ENCODE measurements around the gene MIDN.

MIDN gene

DNA sequence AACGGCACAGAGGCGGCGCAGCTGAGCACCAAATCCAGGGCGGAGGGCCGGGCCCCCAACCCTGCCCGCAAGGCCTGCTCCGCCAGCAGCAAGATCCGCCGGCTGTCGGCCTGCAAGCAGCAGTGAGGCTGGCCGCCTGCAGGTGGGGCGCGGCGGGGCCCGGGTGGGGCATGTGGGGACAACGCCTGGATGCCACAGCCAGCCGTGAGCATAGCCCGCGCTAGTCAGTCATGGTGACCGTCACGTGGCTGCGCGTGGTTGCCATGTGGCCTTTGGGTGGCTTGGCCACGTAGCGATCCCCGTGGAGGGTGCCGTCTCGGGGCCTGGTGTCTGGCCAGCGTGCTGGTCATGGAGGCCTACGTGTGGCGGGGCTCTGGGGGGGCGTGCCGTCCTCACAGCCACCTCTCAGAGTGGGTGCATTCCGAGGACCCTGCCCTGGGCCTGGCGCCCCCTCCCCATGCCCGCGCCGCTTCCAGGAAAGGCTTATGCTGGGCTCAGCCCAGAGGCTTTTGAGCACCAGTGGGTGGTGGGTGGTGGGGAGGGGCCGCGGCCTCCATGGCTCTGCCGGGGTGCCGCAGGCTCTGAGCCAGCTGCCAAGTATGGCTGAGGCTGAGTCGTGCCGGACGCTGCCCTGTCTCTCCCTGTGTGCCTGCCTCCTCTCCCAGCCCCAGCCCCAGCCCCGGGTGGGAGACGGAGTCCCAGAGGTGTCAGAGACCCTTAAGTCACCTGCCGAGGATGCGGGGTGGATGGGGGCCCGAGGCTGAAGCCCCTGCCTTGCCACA is 21.7 kb upstream of the MIDN start:
- no peak overlapping the region for H3K4me3 Mint-ChIP-seq
- ATAC-seq (no peak), DNase-seq (no peak)
- H3K9me3 Mint-ChIP-seq = no peaks in the 10 kb centered on the region
- H3K27me3 Mint-ChIP-seq = no peaks in the 10 kb centered on the region
- no peak overlapping the region for H3K27ac Mint-ChIP-seq
- H3K4me1 Mint-ChIP-seq = no peaks in the 10 kb centered on the region
- H3K36me3 Mint-ChIP-seq (ENCODE audit: low read depth) = no peaks in the 10 kb centered on the region

DNA sequence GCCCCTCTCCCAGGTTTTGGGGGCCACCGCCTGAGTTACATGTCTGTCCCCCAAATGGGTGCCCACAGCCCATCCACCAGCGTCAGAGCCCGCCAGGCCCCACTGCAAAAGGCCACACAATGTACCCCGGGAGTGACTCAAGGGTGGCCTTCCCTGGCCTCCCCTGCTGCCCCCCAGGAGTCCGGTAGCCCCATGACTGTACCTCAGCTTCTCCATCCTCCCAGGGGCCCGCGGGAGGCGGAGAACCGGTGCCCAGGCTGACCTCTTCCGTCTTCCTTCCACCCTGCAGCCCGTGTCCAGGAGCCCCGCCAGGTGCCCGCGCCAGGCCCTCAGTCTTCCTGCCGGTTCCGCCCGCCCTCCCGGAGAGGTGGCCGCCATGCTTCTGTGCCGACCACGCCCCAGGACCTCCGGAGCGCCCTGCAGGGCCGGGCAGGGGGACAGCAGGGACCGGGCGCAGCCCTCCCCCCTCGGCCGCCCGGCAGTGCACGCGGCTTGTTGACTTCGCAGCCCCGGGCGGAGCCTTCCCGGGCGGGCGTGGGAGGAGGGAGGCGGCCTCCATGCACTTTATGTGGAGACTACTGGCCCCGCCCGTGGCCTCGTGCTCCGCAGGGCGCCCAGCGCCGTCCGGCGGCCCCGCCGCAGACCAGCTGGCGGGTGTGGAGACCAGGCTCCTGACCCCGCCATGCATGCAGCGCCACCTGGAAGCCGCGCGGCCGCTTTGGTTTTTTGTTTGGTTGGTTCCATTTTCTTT is 20.9 kb upstream of the MIDN start:
- Mint-ChIP-seq H3K9me3 (no peaks in the 10 kb centered on the region), H3K36me3 (ENCODE audit: low read depth) (no peaks in the 10 kb centered on the region), H3K4me1 (no peaks in the 10 kb centered on the region), H3K4me3 (no peak overlapping the region), H3K27ac (no peak overlapping the region), H3K27me3 (no peaks in the 10 kb centered on the region)
- DNase-seq (no peak), ATAC-seq (no peak)

DNA sequence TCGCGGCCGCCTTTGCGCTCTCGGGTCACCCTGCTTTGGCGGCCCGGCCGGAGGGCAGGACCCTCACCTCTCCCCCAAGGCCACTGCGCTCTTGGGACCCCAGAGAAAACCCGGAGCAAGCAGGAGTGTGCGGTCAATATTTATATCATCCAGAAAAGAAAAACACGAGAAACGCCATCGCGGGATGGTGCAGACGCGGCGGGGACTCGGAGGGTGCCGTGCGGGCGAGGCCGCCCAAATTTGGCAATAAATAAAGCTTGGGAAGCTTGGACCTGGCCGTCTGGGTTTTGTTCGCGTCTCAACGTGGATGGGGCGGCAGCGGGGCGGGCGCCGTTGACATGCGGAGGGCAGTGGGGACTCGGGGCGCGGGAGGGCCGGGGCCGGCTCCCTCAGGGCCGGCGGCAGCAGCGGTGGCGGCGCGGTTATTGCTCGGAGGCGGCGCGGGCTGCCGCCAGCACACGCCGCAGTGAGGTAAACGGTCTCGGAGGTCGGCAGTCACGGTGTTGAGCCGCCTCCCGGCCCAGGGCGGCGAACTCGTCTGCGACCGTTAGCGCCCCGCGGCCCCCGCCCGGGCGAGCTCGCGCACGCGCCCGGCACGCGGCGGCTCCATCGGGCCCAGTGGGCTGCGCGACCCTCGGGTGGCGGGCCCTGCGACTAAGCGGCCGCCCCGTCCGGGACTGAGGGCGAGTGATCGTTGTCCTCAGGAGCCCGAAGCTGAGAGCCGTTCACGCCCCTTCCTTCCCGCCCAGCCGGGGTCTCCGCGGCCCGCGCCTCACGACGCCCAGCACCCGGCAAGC is 20.0 kb upstream of the MIDN start:
- no peak for ATAC-seq

DNA sequence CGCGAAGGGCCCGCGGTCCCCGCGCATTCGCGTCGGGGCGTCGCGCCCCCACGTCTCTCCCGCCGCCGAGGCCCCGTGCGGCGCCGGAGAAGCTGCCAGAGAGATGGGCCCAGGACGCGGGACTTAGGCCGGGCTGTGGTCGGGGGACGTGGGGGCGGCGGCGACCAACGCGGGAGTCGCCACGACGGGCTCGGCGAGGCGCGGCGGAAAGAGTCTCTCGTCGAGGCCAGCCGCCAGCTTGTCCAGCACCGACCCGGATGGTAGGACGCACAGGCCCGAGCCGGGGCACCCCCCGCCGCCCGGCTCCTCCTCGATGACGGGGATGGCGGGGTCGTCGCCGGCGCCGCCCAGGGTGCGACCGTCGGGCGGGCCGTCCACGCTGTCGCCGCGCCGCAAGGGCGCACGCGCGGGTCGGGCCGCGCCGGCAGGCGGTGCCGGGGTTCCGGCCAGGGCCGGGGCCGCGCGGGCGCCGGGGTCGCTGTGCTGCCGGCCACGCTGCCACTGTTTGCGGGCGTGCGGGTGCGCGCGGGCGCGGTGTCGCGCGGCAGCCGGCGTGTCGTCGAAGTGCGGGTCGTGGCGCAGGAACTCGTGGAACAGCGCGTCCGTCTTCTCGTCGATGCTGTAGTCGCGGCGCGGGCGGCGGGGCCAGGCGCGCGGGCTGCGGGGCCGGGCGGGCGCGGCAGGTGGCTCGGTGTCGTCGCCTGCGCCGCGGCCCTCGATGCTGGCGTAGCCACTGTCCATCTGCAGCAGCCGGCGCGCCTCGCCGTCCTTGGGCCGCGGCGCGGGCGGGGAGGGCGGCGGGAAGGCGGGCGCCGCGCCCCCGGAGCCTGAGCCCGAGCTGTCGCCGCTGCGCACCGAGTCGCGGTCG is 19.1 kb upstream of the MIDN start:
- DNase-seq = no peak
- Mint-ChIP-seq H3K4me3 (no peak overlapping the region), H3K36me3 (ENCODE audit: low read depth) (no peaks in the 10 kb centered on the region), H3K4me1 (no peaks in the 10 kb centered on the region), H3K27me3 (no peaks in the 10 kb centered on the region), H3K27ac (no peak overlapping the region), H3K9me3 (no peaks in the 10 kb centered on the region)
- ATAC-seq = no peak

More for the DNA sequence above, 20.0 kb upstream of the MIDN start:
- H3K9me3 Mint-ChIP-seq = no peaks in the 10 kb centered on the region
- H3K27ac Mint-ChIP-seq = no peak overlapping the region
- no peaks in the 10 kb centered on the region for H3K27me3 Mint-ChIP-seq
- H3K4me3 Mint-ChIP-seq = no peak overlapping the region
- no peaks in the 10 kb centered on the region for H3K36me3 Mint-ChIP-seq (ENCODE audit: low read depth)
- DNase-seq = no peak
- no peaks in the 10 kb centered on the region for H3K4me1 Mint-ChIP-seq

DNA sequence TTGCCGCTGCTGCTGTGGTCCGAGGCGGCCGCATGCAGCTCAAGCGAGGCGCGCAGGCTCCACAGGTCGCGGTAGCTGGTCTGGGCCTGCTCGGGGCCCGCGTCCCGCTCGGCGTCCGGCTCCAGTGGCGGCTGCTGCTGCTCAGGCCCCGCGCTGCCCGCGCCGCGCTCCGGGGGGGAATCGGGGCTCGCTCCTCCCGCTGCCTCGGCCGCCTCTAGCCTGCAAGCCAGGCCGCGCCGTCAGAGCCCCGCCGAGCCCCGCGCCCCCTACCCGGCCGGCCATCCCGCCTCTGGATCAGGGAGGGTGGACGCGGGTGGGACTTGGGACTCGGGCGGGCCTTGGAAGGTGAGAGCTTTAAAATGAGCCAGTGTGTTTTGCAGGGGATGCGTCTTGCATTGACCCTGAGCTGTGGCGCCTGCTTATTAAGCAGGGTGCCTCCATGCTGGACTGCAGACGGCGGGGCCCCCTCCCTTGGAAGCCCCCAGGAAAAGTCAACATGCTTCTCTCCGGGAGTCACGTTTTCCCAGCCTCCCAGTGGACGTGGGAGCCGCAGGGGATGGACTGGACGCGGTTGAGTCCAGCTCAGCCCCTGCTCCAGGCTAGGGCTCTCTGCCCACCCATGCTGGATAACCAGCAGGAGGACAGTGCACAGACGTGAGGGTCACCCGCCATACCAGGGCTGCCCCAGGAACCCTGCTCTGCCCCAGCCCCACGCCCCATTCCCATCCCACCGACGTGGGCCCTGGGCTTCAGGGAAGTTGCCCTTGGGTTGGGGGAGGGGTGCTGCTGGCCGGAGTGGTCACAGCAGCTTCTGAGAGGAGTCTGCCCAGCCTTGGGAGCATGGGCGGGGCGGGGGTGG is 18.2 kb upstream of the MIDN start:
- Mint-ChIP-seq H3K4me1 (no peaks in the 10 kb centered on the region), H3K27me3 (no peaks in the 10 kb centered on the region), H3K4me3 (no peak overlapping the region), H3K27ac (no peak overlapping the region), H3K9me3 (no peaks in the 10 kb centered on the region), H3K36me3 (ENCODE audit: low read depth) (no peaks in the 10 kb centered on the region)
- ATAC-seq (no peak), DNase-seq (no peak)

GRCh38 chr19:1230783-1231489 is 17.4 kb upstream of the MIDN start:
- Mint-ChIP-seq H3K4me1 (no peaks in the 10 kb centered on the region), H3K9me3 (no peaks in the 10 kb centered on the region), H3K4me3 (no peak overlapping the region), H3K36me3 (ENCODE audit: low read depth) (no peaks in the 10 kb centered on the region), H3K27ac (no peak overlapping the region), H3K27me3 (no peaks in the 10 kb centered on the region)
- ATAC-seq (no peak), DNase-seq (no peak)

DNA sequence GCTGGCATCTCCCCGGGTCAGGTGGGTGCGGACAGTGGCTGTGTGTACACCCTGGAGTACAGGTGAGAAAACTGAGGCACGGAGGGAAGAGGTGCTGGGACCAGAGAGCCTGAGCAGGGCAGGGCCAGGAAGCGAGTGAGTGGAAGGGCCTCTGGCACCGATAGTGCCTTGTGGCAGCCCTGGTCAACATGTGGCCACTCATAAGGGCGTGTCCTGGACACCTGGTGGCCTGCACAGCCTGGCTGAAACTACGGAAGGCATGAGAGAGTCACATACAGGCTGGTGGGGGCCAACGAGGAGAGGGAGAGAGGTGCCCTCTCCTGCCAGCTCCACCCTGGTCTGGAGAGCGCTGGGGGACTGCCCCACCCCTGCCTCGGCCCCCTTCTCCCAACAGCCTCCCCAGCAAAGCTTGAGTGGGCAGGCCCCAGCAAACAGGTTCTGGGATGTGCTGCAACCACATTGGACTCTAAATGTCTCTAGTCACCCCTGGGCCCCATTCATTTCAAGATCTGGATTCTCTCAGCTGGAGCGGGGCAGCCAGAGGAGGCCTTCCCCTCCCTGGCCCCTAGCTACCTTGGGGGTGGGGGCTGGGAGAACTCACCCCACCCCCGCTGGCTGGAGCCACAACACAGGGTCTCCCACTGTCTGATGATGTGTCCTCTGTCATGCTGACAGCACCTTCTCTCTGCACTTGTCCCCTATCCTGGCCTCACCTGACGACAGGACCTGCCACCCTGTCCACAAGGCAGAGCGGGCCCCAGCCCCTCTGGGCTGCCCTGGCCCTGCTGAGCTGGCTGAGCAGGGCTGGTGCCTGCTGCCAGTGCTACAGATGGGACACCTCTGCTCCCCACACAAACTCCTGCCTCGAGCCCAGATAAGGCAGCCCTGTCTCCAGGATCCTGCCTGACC is 16.4 kb upstream of the MIDN start:
- H3K27ac Mint-ChIP-seq = no peak overlapping the region

GRCh38 chr19:1232652-1233072 is 15.7 kb upstream of the MIDN start:
- no peaks in the 10 kb centered on the region for H3K36me3 Mint-ChIP-seq (ENCODE audit: low read depth)
- H3K9me3 Mint-ChIP-seq = no peaks in the 10 kb centered on the region
- no peak overlapping the region for H3K27ac Mint-ChIP-seq
- H3K4me1 Mint-ChIP-seq = no peaks in the 10 kb centered on the region
- DNase-seq (no peak), ATAC-seq (no peak)
- no peaks in the 10 kb centered on the region for H3K27me3 Mint-ChIP-seq
- H3K4me3 Mint-ChIP-seq = no peak overlapping the region

More for the DNA sequence above, 16.4 kb upstream of the MIDN start:
- ATAC-seq = no peak
- no peaks in the 10 kb centered on the region for H3K4me1 Mint-ChIP-seq
- H3K36me3 Mint-ChIP-seq (ENCODE audit: low read depth) = no peaks in the 10 kb centered on the region
- no peak for DNase-seq
- H3K9me3 Mint-ChIP-seq = no peaks in the 10 kb centered on the region
- H3K27me3 Mint-ChIP-seq = no peaks in the 10 kb centered on the region
- no peak overlapping the region for H3K4me3 Mint-ChIP-seq

- H3K27ac Mint-ChIP-seq = no peak overlapping the region
- no peaks in the 10 kb centered on the region for H3K36me3 Mint-ChIP-seq (ENCODE audit: low read depth)
- H3K4me1 Mint-ChIP-seq = no peaks in the 10 kb centered on the region
- H3K9me3 Mint-ChIP-seq = no peaks in the 10 kb centered on the region
- DNase-seq (no peak), ATAC-seq (no peak)
- no peak overlapping the region for H3K4me3 Mint-ChIP-seq
- H3K27me3 Mint-ChIP-seq = peaks cover under 1% of the 10 kb centered on the region
Observed at GRCh38 chr19:1233115-1233667, 15.2 kb upstream of the MIDN start.

GRCh38 chr19:1234051-1234954 is 14.1 kb upstream of the MIDN start:
- Mint-ChIP-seq H3K4me1 (peaks cover 11% of the 10 kb centered on the region), H3K36me3 (ENCODE audit: low read depth) (no peaks in the 10 kb centered on the region), H3K9me3 (no peaks in the 10 kb centered on the region), H3K27me3 (peaks cover 10% of the 10 kb centered on the region), H3K27ac (no peak overlapping the region), H3K4me3 (no peak overlapping the region)
- ATAC-seq (no peak), DNase-seq (no peak)

DNA sequence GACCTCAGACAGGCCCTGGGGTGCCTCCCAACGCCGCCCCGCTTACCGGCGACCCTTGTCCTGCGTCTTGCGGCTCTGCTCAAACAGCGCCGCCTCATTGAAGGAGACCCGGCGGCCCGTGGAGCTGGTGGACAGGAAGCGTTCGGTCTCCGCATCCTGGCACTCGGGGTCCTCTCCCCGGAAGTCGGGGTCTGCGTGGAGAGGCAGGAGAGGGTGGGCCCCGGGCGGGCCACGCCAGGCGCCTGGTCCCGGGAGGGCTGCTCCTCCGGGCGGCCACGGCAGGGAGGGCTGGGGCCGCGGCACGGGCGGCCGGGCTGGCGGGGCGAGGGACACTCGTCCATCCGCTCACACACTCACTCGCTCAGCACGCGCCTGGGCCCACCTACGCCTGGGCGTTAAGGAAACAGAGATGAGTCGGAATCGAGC is 13.4 kb upstream of the MIDN start:
- no peak for ATAC-seq
- Mint-ChIP-seq H3K4me1 (peaks cover 13% of the 10 kb centered on the region), H3K4me3 (no peak overlapping the region), H3K27ac (no peak overlapping the region), H3K27me3 (peaks cover 12% of the 10 kb centered on the region), H3K9me3 (no peaks in the 10 kb centered on the region), H3K36me3 (ENCODE audit: low read depth) (no peaks in the 10 kb centered on the region)
- no peak for DNase-seq
